ENCODE measurements around the gene PLCB4.

PLCB4 gene

GRCh38 chr20:9300534-9300933, 231.6 kb downstream of the PLCB4 start:
- Histone ChIP-seq H3K9ac (ENCODE audit: insufficient read length) (no peak overlapping the region), H3K4me3 (no peak overlapping the region), H3K36me3 (ENCODE audit: insufficient read depth, low read length) (no peaks in the 10 kb centered on the region), H3K27ac (peak overlapping the region; percentile 97), H3K9me3 (ENCODE audit: low read depth, low read length) (no peaks in the 10 kb centered on the region)
- no peak for TF ChIP-seq EZH2 (IDR thresholded peaks at IDR 0.05)
- no peak for TF ChIP-seq POLR2AphosphoS5 (IDR thresholded peaks at IDR 0.05; ENCODE audit: borderline replicate concordance, low read depth, low read length)
- no peak for TF ChIP-seq FOXP2 (optimal IDR thresholded peaks at IDR 0.05; ENCODE audit: control extremely low read depth, extremely low read length, insufficient read depth)
- DNase-seq (ENCODE audit: low read depth, low spot score): no peak

- H3K36me3 ChIP-seq (ENCODE audit: insufficient read depth, low read length): no peaks in the 10 kb centered on the region
- no peak for TF ChIP-seq EZH2 (IDR thresholded peaks at IDR 0.05)
- TF ChIP-seq FOXP2 (optimal IDR thresholded peaks at IDR 0.05; ENCODE audit: control extremely low read depth, extremely low read length, insufficient read depth): no peak
- no peak for TF ChIP-seq POLR2AphosphoS5 (IDR thresholded peaks at IDR 0.05; ENCODE audit: borderline replicate concordance, low read depth, low read length)
- H3K27ac ChIP-seq: no peak overlapping the region
- no peak for DNase-seq (ENCODE audit: low read depth, low spot score)
- H3K9ac ChIP-seq (ENCODE audit: insufficient read length): no peak overlapping the region
- H3K9me3 ChIP-seq (ENCODE audit: low read depth, low read length): no peaks in the 10 kb centered on the region
- H3K4me3 ChIP-seq: no peak overlapping the region
Observed at GRCh38 chr20:9301129-9302090, 232.5 kb downstream of the PLCB4 start.

- Histone ChIP-seq H3K9me3 (ENCODE audit: low read depth, low read length) (no peaks in the 10 kb centered on the region), H3K27ac (no peak overlapping the region), H3K4me3 (no peak overlapping the region), H3K36me3 (ENCODE audit: insufficient read depth, low read length) (no peaks in the 10 kb centered on the region), H3K9ac (ENCODE audit: insufficient read length) (no peak overlapping the region)
- no peak for TF ChIP-seq FOXP2 (optimal IDR thresholded peaks at IDR 0.05; ENCODE audit: control extremely low read depth, extremely low read length, insufficient read depth)
- no peak for TF ChIP-seq EZH2 (IDR thresholded peaks at IDR 0.05)
- TF ChIP-seq POLR2AphosphoS5 (IDR thresholded peaks at IDR 0.05; ENCODE audit: borderline replicate concordance, low read depth, low read length): no peak
- no peak for DNase-seq (ENCODE audit: low read depth, low spot score)
Observed at GRCh38 chr20:9302091-9302462, 233.2 kb downstream of the PLCB4 start.

DNA sequence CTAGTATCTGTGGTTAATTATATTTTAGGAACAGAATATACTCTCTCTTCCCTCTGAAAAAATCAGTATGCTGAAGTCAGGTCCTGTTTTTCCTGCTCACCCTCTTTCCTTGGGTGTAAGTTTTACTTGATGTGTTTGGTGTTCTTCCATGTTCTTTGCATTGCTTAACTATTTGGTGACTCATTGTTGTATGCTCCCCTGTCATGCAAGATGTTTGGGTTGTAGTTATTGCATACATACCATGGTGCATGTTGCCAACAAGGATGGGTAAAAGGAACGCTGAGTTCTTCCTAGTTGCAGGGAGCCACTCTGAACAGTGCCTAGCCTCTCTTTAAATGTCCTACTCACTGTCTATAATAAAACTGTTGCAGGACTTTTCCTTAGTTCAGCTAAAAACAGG, 237.6 kb downstream of the PLCB4 start:
- no peak for TF ChIP-seq FOXP2 (optimal IDR thresholded peaks at IDR 0.05; ENCODE audit: control extremely low read depth, extremely low read length, insufficient read depth)
- no peak for TF ChIP-seq EZH2 (IDR thresholded peaks at IDR 0.05)
- TF ChIP-seq POLR2AphosphoS5 (IDR thresholded peaks at IDR 0.05; ENCODE audit: borderline replicate concordance, low read depth, low read length): no peak
- DNase-seq (ENCODE audit: low read depth, low spot score): no peak
- Histone ChIP-seq H3K27ac (no peak overlapping the region), H3K9ac (ENCODE audit: insufficient read length) (no peak overlapping the region), H3K36me3 (ENCODE audit: insufficient read depth, low read length) (no peaks in the 10 kb centered on the region), H3K9me3 (ENCODE audit: low read depth, low read length) (no peaks in the 10 kb centered on the region), H3K4me3 (no peak overlapping the region)

- no peak for DNase-seq (ENCODE audit: low read depth, low spot score)
- H3K9me3 ChIP-seq (ENCODE audit: low read depth, low read length): no peaks in the 10 kb centered on the region
- no peak for TF ChIP-seq EZH2 (IDR thresholded peaks at IDR 0.05)
- no peak for TF ChIP-seq POLR2AphosphoS5 (IDR thresholded peaks at IDR 0.05; ENCODE audit: borderline replicate concordance, low read depth, low read length)
- no peak for TF ChIP-seq FOXP2 (optimal IDR thresholded peaks at IDR 0.05; ENCODE audit: control extremely low read depth, extremely low read length, insufficient read depth)
- no peak overlapping the region for H3K4me3 ChIP-seq
- H3K27ac ChIP-seq: no peak overlapping the region
- H3K9ac ChIP-seq (ENCODE audit: insufficient read length): no peak overlapping the region
- H3K36me3 ChIP-seq (ENCODE audit: insufficient read depth, low read length): no peaks in the 10 kb centered on the region
Observed at GRCh38 chr20:9308056-9308455, 239.2 kb downstream of the PLCB4 start.

- TF ChIP-seq FOXP2 (optimal IDR thresholded peaks at IDR 0.05; ENCODE audit: control extremely low read depth, extremely low read length, insufficient read depth) (no peak), POLR2AphosphoS5 (IDR thresholded peaks at IDR 0.05; ENCODE audit: borderline replicate concordance, low read depth, low read length) (no peak), EZH2 (IDR thresholded peaks at IDR 0.05) (no peak)
- no peak overlapping the region for H3K27ac ChIP-seq
- no peak overlapping the region for H3K4me3 ChIP-seq
- DNase-seq (ENCODE audit: low read depth, low spot score): no peak
- H3K9me3 ChIP-seq (ENCODE audit: low read depth, low read length): no peaks in the 10 kb centered on the region
- no peaks in the 10 kb centered on the region for H3K36me3 ChIP-seq (ENCODE audit: insufficient read depth, low read length)
- no peak overlapping the region for H3K9ac ChIP-seq (ENCODE audit: insufficient read length)
Observed at GRCh38 chr20:9311132-9311531, 242.2 kb downstream of the PLCB4 start.

DNA sequence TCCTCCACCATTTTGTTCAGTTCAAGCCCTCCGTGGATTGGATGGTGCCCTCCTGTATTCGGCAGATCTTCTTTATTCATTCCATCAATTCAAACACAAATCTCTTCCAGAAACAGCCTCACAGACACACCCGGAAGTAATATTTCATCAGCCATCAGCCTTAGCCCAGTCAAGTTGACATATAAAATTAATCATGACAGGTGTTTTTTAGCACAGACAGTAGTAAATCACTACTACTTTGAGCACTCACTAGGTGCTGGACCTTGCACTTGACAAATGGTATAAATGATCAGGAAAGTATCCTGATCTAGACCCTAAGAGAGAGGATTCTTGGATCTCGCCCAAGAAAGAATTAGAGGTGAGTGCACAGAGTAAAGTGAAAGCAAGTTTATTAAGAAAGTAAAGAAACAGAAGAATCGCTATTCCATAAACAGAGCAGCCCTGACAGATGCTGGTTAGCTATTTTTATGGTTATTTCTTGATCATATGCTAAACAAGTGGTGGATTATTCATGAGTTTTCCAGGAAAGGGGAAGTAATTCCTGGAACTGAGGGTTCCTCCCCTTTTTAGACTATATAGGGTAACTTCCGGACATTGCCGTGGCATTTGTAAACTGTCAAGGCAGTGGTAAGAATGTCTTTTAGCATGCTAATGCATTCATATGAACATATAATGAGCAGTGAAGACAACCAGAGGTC, 250.9 kb downstream of the PLCB4 start:
- DNase-seq (ENCODE audit: low read depth, low spot score): no peak
- H3K4me3 ChIP-seq: peak overlapping the region; percentile 19; the same call in 1 of the 2 replicates
- H3K36me3 ChIP-seq (ENCODE audit: insufficient read depth, low read length): no peaks in the 10 kb centered on the region
- no peak overlapping the region for H3K9ac ChIP-seq (ENCODE audit: insufficient read length)
- no peak for TF ChIP-seq EZH2 (IDR thresholded peaks at IDR 0.05)
- TF ChIP-seq POLR2AphosphoS5 (IDR thresholded peaks at IDR 0.05; ENCODE audit: borderline replicate concordance, low read depth, low read length): no peak
- no peak for TF ChIP-seq FOXP2 (optimal IDR thresholded peaks at IDR 0.05; ENCODE audit: control extremely low read depth, extremely low read length, insufficient read depth)
- H3K9me3 ChIP-seq (ENCODE audit: low read depth, low read length): no peaks in the 10 kb centered on the region
- no peak overlapping the region for H3K27ac ChIP-seq

DNA sequence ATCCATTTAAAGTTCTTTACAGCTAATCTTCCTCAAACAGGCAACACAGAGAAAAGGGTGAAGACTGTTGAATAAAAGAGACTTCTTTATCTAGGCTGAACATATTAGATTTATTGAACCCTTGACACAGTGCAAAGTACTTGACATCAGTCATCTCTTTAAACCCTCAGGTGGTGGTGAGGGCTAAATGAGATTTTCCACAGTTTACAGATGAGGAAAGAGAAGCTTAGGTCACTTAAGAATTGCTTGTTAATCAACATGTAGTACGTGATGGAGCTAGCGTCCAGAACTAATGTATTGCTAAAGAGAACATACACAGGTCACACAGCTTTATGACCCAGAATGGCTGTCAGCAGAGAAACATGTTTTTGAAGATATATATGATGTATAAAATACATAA, 252.1 kb downstream of the PLCB4 start:
- H3K9me3 ChIP-seq (ENCODE audit: low read depth, low read length): no peaks in the 10 kb centered on the region
- no peaks in the 10 kb centered on the region for H3K36me3 ChIP-seq (ENCODE audit: insufficient read depth, low read length)
- H3K9ac ChIP-seq (ENCODE audit: insufficient read length): no peak overlapping the region
- no peak overlapping the region for H3K4me3 ChIP-seq
- no peak for DNase-seq (ENCODE audit: low read depth, low spot score)
- TF ChIP-seq POLR2AphosphoS5 (IDR thresholded peaks at IDR 0.05; ENCODE audit: borderline replicate concordance, low read depth, low read length) (no peak), EZH2 (IDR thresholded peaks at IDR 0.05) (no peak), FOXP2 (optimal IDR thresholded peaks at IDR 0.05; ENCODE audit: control extremely low read depth, extremely low read length, insufficient read depth) (no peak)
- no peak overlapping the region for H3K27ac ChIP-seq
